Naive thymus-derived CD4-positive, alpha-beta T cell (primary cell): ENCODE measurements around the gene ADARB1. TPM values are rescaled to one million over a fixed set of nuclear protein-coding genes. Genes with fewer than 3 reads are reported as not detected.

Experiments
- ATAC-seq: fragments of 150-1000 bp; cut with Tn5 transposase; 2 replicates; pipeline ENCODE4 v1.10.0; 2021; ENCODE audit warnings: mild to moderate bottlenecking, moderate library complexity
- CTCF ChIA-PET: fragments of 350-600 bp; sonication (Branson Sonifier 250); formaldehyde crosslinking; loops from one replicate; lab custom pipeline; 2021; ENCODE audit warnings: antibody characterized with exemption; lab: Charles Lee
- POLR2A ChIA-PET: fragments of 350-600 bp; sonication (Branson Sonifier 250); formaldehyde crosslinking; loops from one replicate; lab custom pipeline; 2021; ENCODE audit warnings: antibody characterized with exemption, inconsistent platforms; lab: Charles Lee
- DNase-seq, 9 donors: peaks; one replicate each; pipeline versions ENCODE4 v3.0.0 to v3.0.0-alpha.2; 2020 to 2022; ENCODE audit warnings: mixed read lengths in 1 of 9
- H3K27ac ChIP-seq: one replicate; pipeline ENCODE4 v1.7.0; 2013; ENCODE audit warnings: mild to moderate bottlenecking, low read depth, low read length, moderate library complexity
- H3K27me3 ChIP-seq, 2 donors: one replicate each; pipeline ENCODE4 v1.7.0; 2013; ENCODE audit warnings: low read length in 2 of 2, mild to moderate bottlenecking in 2 of 2, moderate library complexity in 2 of 2; ENCODE audit not compliant: control insufficient read depth in 2 of 2, insufficient read depth in 2 of 2
- H3K36me3 ChIP-seq, 3 experiments: 1 replicate in 2 of 3; 2 replicates in 1 of 3; pipeline ENCODE4 v1.7.0; 2013; ENCODE audit warnings: low read length in 3 of 3, mild to moderate bottlenecking in 3 of 3, moderate library complexity in 1 of 3; ENCODE audit not compliant: insufficient read depth in 3 of 3, control insufficient read depth in 2 of 3
- H3K4me1 ChIP-seq, 2 donors: one replicate each; pipeline ENCODE4 v1.7.0; 2013; ENCODE audit warnings: low read length in 2 of 2, mild to moderate bottlenecking in 2 of 2, moderate library complexity in 1 of 2; ENCODE audit not compliant: control insufficient read depth in 2 of 2, insufficient read depth in 2 of 2
- H3K4me3 ChIP-seq: 2 replicates; pipeline ENCODE4 v1.7.0; 2013; ENCODE audit warnings: mild to moderate bottlenecking, low read length
- H3K9me3 ChIP-seq, 3 experiments: 1 replicate in 2 of 3; 2 replicates in 1 of 3; pipeline ENCODE4 v1.7.0; 2013; ENCODE audit warnings: low read length in 3 of 3; ENCODE audit not compliant: control insufficient read depth in 2 of 3
- H3K27ac Mint-ChIP-seq, 9 donors: one replicate each; pipeline ENCODE4 v1.8.0; 2020 to 2022; ENCODE audit warnings: mixed read lengths in 9 of 9, mild to moderate bottlenecking in 8 of 9, moderate library complexity in 5 of 9, inconsistent platforms in 2 of 9
- H3K27me3 Mint-ChIP-seq, 5 donors: one replicate each; pipeline ENCODE4 v1.8.0; 2021 to 2022; ENCODE audit warnings: mixed read lengths in 5 of 5, mild to moderate bottlenecking in 1 of 5
- H3K36me3 Mint-ChIP-seq, 5 donors: one replicate each; pipeline ENCODE4 v1.8.0; 2020 to 2022; ENCODE audit warnings: mixed read lengths in 5 of 5, mild to moderate bottlenecking in 3 of 5, inconsistent platforms in 1 of 5
- H3K4me1 Mint-ChIP-seq, 7 donors: one replicate each; pipeline ENCODE4 v1.8.0; 2020 to 2022; ENCODE audit warnings: mixed read lengths in 7 of 7, mild to moderate bottlenecking in 3 of 7, inconsistent platforms in 1 of 7
- H3K4me3 Mint-ChIP-seq, 10 donors: one replicate each; pipeline ENCODE4 v1.8.0; 2020 to 2022; ENCODE audit warnings: mild to moderate bottlenecking in 10 of 10, mixed read lengths in 10 of 10, moderate library complexity in 6 of 10, inconsistent platforms in 2 of 10
- H3K9me3 Mint-ChIP-seq, 11 donors: one replicate each; pipeline ENCODE4 v1.8.0; 2020 to 2022; ENCODE audit warnings: mixed read lengths in 11 of 11, mild to moderate bottlenecking in 4 of 11, inconsistent platforms in 1 of 11, moderate library complexity in 1 of 11
- intact Hi-C, 2 donors: fragments of 100-400 bp; cut with micrococcal nuclease; formaldehyde crosslinking; loops; one replicate each; pipeline ENCODE4 v1.15.1; 2023
- polyA plus RNA-seq, 2 donors: library from polyadenylated mRNA; unstranded; fragments of 300-500 nt; fragmentation: Illumina TruSeq; gene quantifications; one replicate each; pipeline ENCODE4 v1.2.3, GENCODE V29; 2021
- total RNA-seq, 6 experiments: library from RNA in 5 of 6; stranded (reverse) in 5 of 6; gene quantifications; 1 replicate in 5 of 6; 2 replicates in 1 of 6; pipeline ENCODE4 v1.2.3 and lab custom pipeline; 2021 to 2026

ADARB1 gene
- total and polyA plus RNA-seq, 7 experiments from 2014 or later, result 6.2 to 52.2 (median 38.4) TPM

DNA sequence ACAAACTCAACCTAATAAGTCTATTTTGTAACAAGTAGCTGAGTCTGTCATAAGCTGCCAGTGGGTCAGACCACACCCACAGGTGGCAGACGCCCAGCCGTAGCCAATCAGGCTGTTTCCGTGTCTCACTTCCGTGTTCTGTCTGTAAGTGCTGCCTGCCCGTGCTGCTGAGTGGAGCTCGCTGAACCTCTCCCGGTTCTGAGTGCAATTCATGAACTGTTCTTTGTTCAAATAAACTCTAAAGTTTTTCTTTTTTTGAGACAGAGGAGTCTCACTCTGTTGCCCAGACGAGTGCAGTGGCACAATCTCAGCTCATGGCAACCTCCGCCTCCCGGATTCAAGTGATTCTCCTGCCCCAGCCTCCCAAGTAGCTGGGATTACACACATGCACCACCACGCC is 188.2 kb downstream of the ADARB1 start:
- no peak for DNase-seq
- no peaks in the 10 kb centered on the region for H3K27me3 ChIP-seq
- H3K27ac ChIP-seq, result no peak overlapping the region
- H3K4me1 ChIP-seq, result peaks cover 17 to 19% of the 10 kb centered on the region in 2 donors
- H3K36me3 Mint-ChIP-seq, result peaks cover 0 to 27% (median 13%) of the 10 kb centered on the region in 5 donors
- H3K4me1 Mint-ChIP-seq, result peaks cover 8 to 22% (median 16%) of the 10 kb centered on the region in 7 donors
- CTCF ChIA-PET, result no interaction called here
- H3K9me3 Mint-ChIP-seq, result peaks cover 0 to 1% (median 0%) of the 10 kb centered on the region in 11 donors
- H3K36me3 ChIP-seq, result peaks cover 0 to 39% (median 6%) of the 10 kb centered on the region in 3 experiments
- no peaks in the 10 kb centered on the region for H3K9me3 ChIP-seq
- intact Hi-C loops, result no loop called here
- peak; percentile 47 for ATAC-seq
- no peak overlapping the region for H3K4me3 Mint-ChIP-seq
- no peak overlapping the region for H3K4me3 ChIP-seq
- peaks cover 0 to 3% (median 0%) of the 10 kb centered on the region in 5 donors for H3K27me3 Mint-ChIP-seq
- peak overlapping the region in 1 of 9 donors; percentile 14 for H3K27ac Mint-ChIP-seq
- POLR2A ChIA-PET, result no interaction called here

DNA sequence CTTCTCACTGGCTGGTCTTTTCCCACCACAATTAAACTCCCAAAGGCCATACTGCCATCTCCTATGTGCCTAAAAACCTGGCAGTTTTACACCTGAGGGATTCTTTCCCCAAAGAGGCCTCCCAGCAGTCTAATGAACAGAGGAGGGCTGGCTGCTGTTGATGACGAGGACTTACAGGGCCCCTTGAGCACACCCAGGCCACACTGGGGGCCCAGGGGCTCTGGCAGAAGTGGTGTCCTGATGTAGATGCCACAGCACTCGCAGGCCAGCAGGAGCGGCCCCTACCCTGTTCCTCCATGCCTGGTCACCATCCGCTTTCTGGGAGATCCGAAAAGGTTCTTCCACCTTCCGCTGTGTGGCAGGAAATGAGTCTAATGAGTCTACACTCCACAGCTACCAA is 189.2 kb downstream of the ADARB1 start:
- intact Hi-C loops, result no loop called here
- H3K9me3 ChIP-seq, result no peaks in the 10 kb centered on the region
- H3K27me3 ChIP-seq, result no peaks in the 10 kb centered on the region
- Mint-ChIP-seq H3K36me3 (peaks cover 0 to 30% (median 14%) of the 10 kb centered on the region in 5 donors), H3K4me3 (no peak overlapping the region), H3K4me1 (peaks cover 10 to 23% (median 19%) of the 10 kb centered on the region in 7 donors), H3K27ac (peak overlapping the region in 3 of 9 donors; percentile 5 to 74 (median 28)), H3K9me3 (peaks cover 0 to 1% (median 0%) of the 10 kb centered on the region in 11 donors), H3K27me3 (peaks cover 0 to 1% (median 0%) of the 10 kb centered on the region in 5 donors)
- H3K4me1 ChIP-seq, result peaks cover 17 to 19% of the 10 kb centered on the region in 2 donors
- H3K27ac ChIP-seq, result no peak overlapping the region
- no peak for ATAC-seq
- H3K36me3 ChIP-seq, result peaks cover 0 to 39% (median 6%) of the 10 kb centered on the region in 3 experiments
- ChIA-PET POLR2A (no interaction called here), CTCF (no interaction called here)
- DNase-seq, result no peak
- H3K4me3 ChIP-seq, result no peak overlapping the region

DNA sequence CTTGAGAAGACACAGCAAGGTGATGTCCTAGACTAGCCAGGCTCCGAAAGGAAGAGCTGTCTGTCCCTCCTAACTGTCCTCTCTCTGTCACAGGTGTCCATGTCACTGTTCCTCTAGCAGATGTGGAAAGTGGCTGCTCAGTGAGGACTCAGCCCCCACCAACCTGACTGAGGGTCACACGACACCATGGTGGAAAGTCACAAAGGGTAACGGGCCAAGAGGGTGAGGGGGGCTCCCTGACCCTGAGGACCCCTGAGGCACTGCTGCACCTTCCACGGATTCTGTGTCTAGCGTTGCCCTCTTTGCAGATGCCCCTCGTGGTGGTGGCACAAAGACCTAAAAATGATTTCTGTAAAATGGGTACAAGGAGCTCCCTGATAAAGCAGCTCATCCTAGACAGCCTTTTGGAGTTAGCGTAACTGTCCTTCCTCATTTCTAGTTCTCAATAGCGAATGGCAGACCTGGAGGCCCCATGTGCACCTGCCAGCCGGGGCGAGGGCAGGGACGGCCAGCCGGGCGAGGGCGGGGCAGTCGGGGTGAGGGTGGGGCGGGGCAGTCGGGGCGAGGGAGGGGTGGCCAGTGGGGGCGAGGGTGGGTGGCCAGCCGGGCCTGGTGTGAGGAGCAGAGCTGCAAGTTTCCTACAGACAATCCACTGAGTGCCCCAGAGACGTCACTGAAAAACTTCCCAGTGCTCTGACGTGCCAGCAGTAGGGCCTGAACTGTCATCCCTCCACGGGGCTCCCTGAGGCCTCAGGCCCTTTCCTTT is 189.9 kb downstream of the ADARB1 start:
- no peak for DNase-seq
- H3K27me3 Mint-ChIP-seq, result no peaks in the 10 kb centered on the region
- no peaks in the 10 kb centered on the region for H3K27me3 ChIP-seq
- no peaks in the 10 kb centered on the region for H3K9me3 ChIP-seq
- peaks cover 10 to 23% (median 19%) of the 10 kb centered on the region in 7 donors for H3K4me1 Mint-ChIP-seq
- peaks cover 17 to 19% of the 10 kb centered on the region in 2 donors for H3K4me1 ChIP-seq
- H3K27ac ChIP-seq, result no peak overlapping the region
- peaks cover 0 to 30% (median 14%) of the 10 kb centered on the region in 5 donors for H3K36me3 Mint-ChIP-seq
- ChIA-PET POLR2A (no interaction called here), CTCF (no interaction called here)
- ATAC-seq, result no peak
- H3K4me3 ChIP-seq, result no peak overlapping the region
- no peak overlapping the region for H3K27ac Mint-ChIP-seq
- H3K4me3 Mint-ChIP-seq, result no peak overlapping the region
- intact Hi-C loops, result no loop called here
- H3K36me3 ChIP-seq, result peaks cover 0 to 39% (median 6%) of the 10 kb centered on the region in 3 experiments
- H3K9me3 Mint-ChIP-seq, result peaks cover 0 to 1% (median 0%) of the 10 kb centered on the region in 11 donors

DNA sequence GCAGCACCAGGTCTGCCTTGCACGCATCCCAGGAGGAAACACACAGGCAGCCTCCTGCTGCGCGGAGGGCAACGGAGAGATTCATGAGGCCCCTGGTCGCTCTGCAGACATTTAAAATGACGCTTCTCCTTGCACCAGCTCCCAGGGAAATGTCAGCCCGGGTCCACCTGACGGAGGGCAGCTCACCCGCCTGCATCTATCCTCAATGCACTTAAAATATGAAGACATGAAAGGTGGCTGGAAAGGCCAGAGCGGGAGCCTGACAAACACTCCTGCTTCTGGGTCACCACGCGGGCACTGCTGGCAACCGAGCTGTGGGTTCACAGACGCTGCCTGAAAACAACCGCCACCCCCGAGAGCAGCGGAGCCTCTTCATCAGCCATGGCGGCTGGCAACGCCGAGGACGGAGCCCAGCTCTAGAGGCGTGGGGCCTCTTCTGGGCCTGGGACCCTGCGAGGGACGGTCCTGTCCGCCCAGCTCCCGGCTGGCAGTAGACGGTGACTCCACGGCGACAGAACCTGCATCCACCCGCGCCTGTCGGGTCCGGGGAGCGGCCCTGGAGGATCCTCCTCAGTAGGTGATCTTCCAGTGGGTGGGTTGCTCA is 190.6 kb downstream of the ADARB1 start:
- Histone ChIP-seq H3K36me3 (peaks cover 0 to 46% (median 6%) of the 10 kb centered on the region in 3 experiments), H3K4me1 (peaks cover 17 to 19% of the 10 kb centered on the region in 2 donors), H3K4me3 (no peak overlapping the region), H3K27me3 (no peaks in the 10 kb centered on the region), H3K27ac (no peak overlapping the region), H3K9me3 (no peaks in the 10 kb centered on the region)
- CTCF ChIA-PET, result no interaction called here
- peaks cover 0 to 31% (median 14%) of the 10 kb centered on the region in 5 donors for H3K36me3 Mint-ChIP-seq
- POLR2A ChIA-PET, result no interaction called here
- DNase-seq, result no peak
- no peaks in the 10 kb centered on the region for H3K27me3 Mint-ChIP-seq
- H3K4me1 Mint-ChIP-seq, result peaks cover 10 to 23% (median 19%) of the 10 kb centered on the region in 7 donors
- H3K4me3 Mint-ChIP-seq, result no peak overlapping the region
- no peak for ATAC-seq
- intact Hi-C loops, result loop anchor here in 1 of 2 donors (5.0 kb wide), 1 partner anchor 38 kb away; no protein-coding TSS in a partner anchor
- peaks cover 0 to 1% (median 0%) of the 10 kb centered on the region in 11 donors for H3K9me3 Mint-ChIP-seq
- H3K27ac Mint-ChIP-seq, result no peak overlapping the region

DNA sequence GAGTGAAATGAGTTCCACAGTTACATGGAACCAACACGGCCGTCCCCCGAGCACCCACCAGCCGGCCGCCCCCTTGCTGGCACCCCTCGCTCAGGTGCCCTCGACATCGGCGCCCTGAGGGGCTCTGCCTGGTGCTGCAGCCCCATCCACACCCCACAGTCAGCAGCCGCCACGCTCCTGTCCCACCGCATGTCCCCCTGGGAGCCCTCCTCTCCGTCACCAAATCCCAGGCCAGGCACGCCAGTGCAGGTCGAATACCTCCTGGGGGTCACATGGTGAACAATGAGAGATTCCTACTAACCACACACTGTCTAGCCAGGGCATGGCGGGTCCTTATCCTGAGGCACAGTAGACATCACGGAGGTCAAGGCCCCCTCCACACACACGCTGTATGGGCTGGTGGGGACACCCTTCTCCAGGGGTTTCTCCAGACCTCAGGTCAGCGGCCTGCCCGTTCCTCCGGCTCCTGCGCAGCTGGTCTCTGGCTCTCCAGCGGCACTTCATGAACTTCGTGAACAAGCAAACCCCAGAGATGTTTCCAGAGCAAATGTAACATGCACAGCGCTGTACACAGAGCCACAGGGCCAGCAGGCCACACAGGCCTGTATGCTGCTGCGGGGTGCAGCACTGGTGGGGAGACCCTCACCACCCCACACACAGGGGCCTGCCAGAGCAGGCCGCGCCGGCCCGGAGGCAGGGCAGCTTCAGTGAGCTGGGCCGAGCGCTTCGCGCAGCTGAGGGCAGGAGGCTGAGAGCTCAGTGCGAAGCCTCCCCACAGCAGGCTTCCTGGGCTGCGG is 191.5 kb downstream of the ADARB1 start:
- H3K27ac ChIP-seq, result peak overlapping the region; percentile 50
- H3K36me3 Mint-ChIP-seq, result peaks cover 0 to 31% (median 14%) of the 10 kb centered on the region in 5 donors
- DNase-seq (no peak), ATAC-seq (no peak)
- H3K4me1 Mint-ChIP-seq, result peaks cover 13 to 23% (median 19%) of the 10 kb centered on the region in 7 donors
- H3K36me3 ChIP-seq, result peaks cover 0 to 55% (median 6%) of the 10 kb centered on the region in 3 experiments
- H3K4me3 Mint-ChIP-seq, result peak overlapping the region in 6 of 10 donors; percentile 32 to 66 (median 48)
- H3K4me3 ChIP-seq, result no peak overlapping the region
- H3K4me1 ChIP-seq, result peaks cover 17 to 19% of the 10 kb centered on the region in 2 donors
- H3K9me3 ChIP-seq, result no peaks in the 10 kb centered on the region
- CTCF ChIA-PET, result no interaction called here
- peak overlapping the region; percentile 63 to 91 (median 83) for H3K27ac Mint-ChIP-seq
- no peaks in the 10 kb centered on the region for H3K27me3 ChIP-seq
- intact Hi-C loops, result loop anchor here in 1 of 2 donors (5.0 kb wide), 1 partner anchor 39 kb away; no protein-coding TSS in a partner anchor
- H3K9me3 Mint-ChIP-seq, result peaks cover 0 to 2% (median 0%) of the 10 kb centered on the region in 11 donors
- POLR2A ChIA-PET, result no interaction called here
- H3K27me3 Mint-ChIP-seq, result no peaks in the 10 kb centered on the region
